Measurements from ENCODE around the gene LITAF. TPM values are rescaled to one million over a fixed set of nuclear protein-coding genes. Genes with fewer than 3 reads are reported as not detected.

LITAF gene
- total RNA-seq, 1 experiment from 2014 or later = 84.2 TPM

DNA sequence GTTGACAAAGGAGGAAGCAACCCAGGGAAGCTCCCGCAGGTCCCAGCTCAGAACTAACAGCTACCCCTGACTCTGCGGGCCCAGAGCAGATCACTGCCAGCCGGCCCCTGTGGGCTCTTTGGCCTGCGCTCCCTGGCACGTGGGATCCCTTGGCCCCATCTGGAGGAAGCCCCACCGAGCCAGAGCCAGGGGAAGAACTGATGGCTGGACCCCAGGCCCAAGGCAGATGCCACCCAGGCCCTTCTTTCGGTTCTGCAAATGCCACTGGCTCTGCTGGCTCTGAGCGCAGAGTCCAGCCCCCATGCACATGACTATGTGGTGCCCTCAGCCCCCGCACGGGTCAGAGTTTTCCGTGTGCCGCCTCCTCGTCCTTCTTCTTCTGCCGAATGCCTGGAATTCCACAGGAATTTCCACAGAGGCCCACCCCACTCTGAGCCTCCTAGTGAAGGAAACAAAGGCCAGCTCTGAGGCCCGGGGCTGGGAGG lies 45.8 kb upstream of the LITAF start:
- DNase-seq (ENCODE audit: low read depth, low spot score) (no peak), ATAC-seq (peak; percentile 7; the same call in 1 of the 2 replicates)
- no peaks in the 10 kb centered on the region for H3K9me2 ChIP-seq (ENCODE audit: insufficient read depth)
- no peak overlapping the region for H3K27ac ChIP-seq (ENCODE audit: low read depth, low read length)
- no peaks in the 10 kb centered on the region for H4K20me1 ChIP-seq (ENCODE audit: insufficient read depth)
- no peak overlapping the region for H3K4me3 ChIP-seq (replicated peaks in 1 of 2; ENCODE audit: low read depth in 1 of 2, low read length in 2 of 2)
- no peaks in the 10 kb centered on the region for H3K79me2 ChIP-seq (ENCODE audit: insufficient read depth, low read length)
- CTCF ChIA-PET = no interaction called here
- POLR2A ChIA-PET = interaction anchor here (2.2 kb wide), 1 partner anchor 8 kb away, joined by 5 read pairs; no protein-coding TSS in a partner anchor
- H3K9ac ChIP-seq (ENCODE audit: low read length) = peak overlapping the region; percentile 20; the same call in 1 of the 2 replicates
- RAD21 ChIA-PET (ENCODE audit: low non-redundant PET in 1 of 2, low total read pairs in 2 of 2, uncharacterized antibody in 2 of 2, unreplicated experiment in 2 of 2) = no interaction called here
- peaks cover 19 to 42% of the 10 kb centered on the region in 2 experiments for H3K4me1 ChIP-seq (ENCODE audit: control insufficient read depth in 1 of 2, insufficient read depth in 2 of 2, low read length in 2 of 2)
- TF ChIP-seq RAD21 (IDR thresholded peaks at IDR 0.05; ENCODE audit: low read depth) (no peak), EGR1 (IDR thresholded peaks at IDR 0.05; ENCODE audit: low read depth) (peak; percentile 62; the same call in 1 of the 2 replicates)
- TF ChIP-seq, protein P1, sequence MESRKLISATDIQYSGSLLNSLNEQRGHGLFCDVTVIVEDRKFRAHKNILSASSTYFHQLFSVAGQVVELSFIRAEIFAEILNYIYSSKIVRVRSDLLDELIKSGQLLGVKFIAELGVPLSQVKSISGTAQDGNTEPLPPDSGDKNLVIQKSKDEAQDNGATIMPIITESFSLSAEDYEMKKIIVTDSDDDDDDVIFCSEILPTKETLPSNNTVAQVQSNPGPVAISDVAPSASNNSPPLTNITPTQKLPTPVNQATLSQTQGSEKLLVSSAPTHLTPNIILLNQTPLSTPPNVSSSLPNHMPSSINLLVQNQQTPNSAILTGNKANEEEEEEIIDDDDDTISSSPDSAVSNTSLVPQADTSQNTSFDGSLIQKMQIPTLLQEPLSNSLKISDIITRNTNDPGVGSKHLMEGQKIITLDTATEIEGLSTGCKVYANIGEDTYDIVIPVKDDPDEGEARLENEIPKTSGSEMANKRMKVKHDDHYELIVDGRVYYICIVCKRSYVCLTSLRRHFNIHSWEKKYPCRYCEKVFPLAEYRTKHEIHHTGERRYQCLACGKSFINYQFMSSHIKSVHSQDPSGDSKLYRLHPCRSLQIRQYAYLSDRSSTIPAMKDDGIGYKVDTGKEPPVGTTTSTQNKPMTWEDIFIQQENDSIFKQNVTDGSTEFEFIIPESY (IDR thresholded peaks at IDR 0.05; ENCODE audit: extremely low read depth, insufficient replicate concordance, low read length) = no peak
- H3K36me3 ChIP-seq (ENCODE audit: control insufficient read depth in 1 of 2, insufficient read depth in 2 of 2, low read length in 2 of 2) = no peaks in the 10 kb centered on the region
- no peak overlapping the region for H2AFZ ChIP-seq (ENCODE audit: low read depth, low read length, poor library complexity, severe bottlenecking)
- BruUV-seq (replicated peaks) = no TSS peak
- H3K4me2 ChIP-seq (ENCODE audit: low read length) = peak overlapping the region; percentile 46
- intact Hi-C loops (cut with micrococcal nuclease) = no loop called here
- H3K27me3 ChIP-seq (ENCODE audit: insufficient read depth, low read length) = no peaks in the 10 kb centered on the region
- no peaks in the 10 kb centered on the region for H3K9me3 ChIP-seq (ENCODE audit: control insufficient read depth in 1 of 2, insufficient read depth in 1 of 2, low read depth in 1 of 2, low read length in 2 of 2)

DNA sequence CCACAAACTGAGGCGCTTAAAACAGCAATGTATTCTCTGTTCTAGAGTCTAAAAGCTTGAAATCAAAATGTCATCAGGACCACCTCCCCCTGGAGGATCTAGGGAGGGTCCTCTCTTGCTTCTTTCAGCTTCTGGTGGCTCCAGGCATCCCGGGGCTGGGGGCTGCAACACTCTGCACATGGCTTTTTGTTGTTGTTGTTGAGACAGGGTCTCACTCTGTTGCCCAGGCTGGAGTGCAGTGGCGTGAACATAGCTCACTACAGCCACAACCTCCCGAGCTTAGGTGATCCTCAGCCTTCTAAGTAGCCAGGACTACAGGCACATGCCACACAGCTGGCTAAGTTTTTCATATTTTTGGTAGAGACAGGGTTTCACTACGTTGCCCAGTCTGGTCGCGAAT lies 44.5 kb upstream of the LITAF start:
- H4K20me1 ChIP-seq (ENCODE audit: insufficient read depth) = no peaks in the 10 kb centered on the region
- no TSS peak for BruUV-seq (replicated peaks)
- H3K9me3 ChIP-seq (ENCODE audit: control insufficient read depth in 1 of 2, insufficient read depth in 1 of 2, low read depth in 1 of 2, low read length in 2 of 2) = no peaks in the 10 kb centered on the region
- intact Hi-C loops (cut with micrococcal nuclease) = no loop called here
- CTCF ChIA-PET = interaction anchor here (1.2 kb wide), 1 partner anchor 99 kb away, joined by 4 read pairs; no protein-coding TSS in a partner anchor
- H3K4me3 ChIP-seq (replicated peaks in 1 of 2; ENCODE audit: low read depth in 1 of 2, low read length in 2 of 2) = no peak overlapping the region
- POLR2A ChIA-PET = interaction anchor here (2.2 kb wide), 1 partner anchor 9 kb away, joined by 5 read pairs; no protein-coding TSS in a partner anchor
- no peak overlapping the region for H2AFZ ChIP-seq (ENCODE audit: low read depth, low read length, poor library complexity, severe bottlenecking)
- RAD21 ChIA-PET (ENCODE audit: low non-redundant PET in 1 of 2, low total read pairs in 2 of 2, uncharacterized antibody in 2 of 2, unreplicated experiment in 2 of 2) = no interaction called here
- H3K27ac ChIP-seq (ENCODE audit: low read depth, low read length) = no peak overlapping the region
- no peak overlapping the region for H3K4me2 ChIP-seq (ENCODE audit: low read length)
- no peak overlapping the region for H3K9ac ChIP-seq (ENCODE audit: low read length)
- DNase-seq (ENCODE audit: low read depth, low spot score) (no peak), ATAC-seq (no peak)
- no peaks in the 10 kb centered on the region for H3K9me2 ChIP-seq (ENCODE audit: insufficient read depth)
- no peaks in the 10 kb centered on the region for H3K79me2 ChIP-seq (ENCODE audit: insufficient read depth, low read length)
- H3K4me1 ChIP-seq (ENCODE audit: control insufficient read depth in 1 of 2, insufficient read depth in 2 of 2, low read length in 2 of 2) = peaks cover 26 to 53% of the 10 kb centered on the region in 2 experiments
- no peaks in the 10 kb centered on the region for H3K27me3 ChIP-seq (ENCODE audit: insufficient read depth, low read length)
- no peaks in the 10 kb centered on the region for H3K36me3 ChIP-seq (ENCODE audit: control insufficient read depth in 1 of 2, insufficient read depth in 2 of 2, low read length in 2 of 2)
- TF ChIP-seq EZH2phosphoT487 (IDR thresholded peaks at IDR 0.05; ENCODE audit: borderline replicate concordance) (no peak), SP1 (IDR thresholded peaks at IDR 0.05; ENCODE audit: low read depth) (no peak), ELF1 (IDR thresholded peaks at IDR 0.05; ENCODE audit: borderline replicate concordance, low read depth) (no peak), ZFX (IDR thresholded peaks at IDR 0.05) (no peak), CEBPB (IDR thresholded peaks at IDR 0.05; ENCODE audit: low read depth) (no peak), EZH2 (IDR thresholded peaks at IDR 0.05) (no peak), RAD21 (IDR thresholded peaks at IDR 0.05; ENCODE audit: low read depth) (no peak), SIN3A (IDR thresholded peaks at IDR 0.05; ENCODE audit: low read depth) (no peak), EGR1 (IDR thresholded peaks at IDR 0.05; ENCODE audit: low read depth) (no peak)
- TF ChIP-seq, protein P1 (IDR thresholded peaks at IDR 0.05; ENCODE audit: extremely low read depth, insufficient replicate concordance, low read length) = no peak
- TF ChIP-seq, protein P2, sequence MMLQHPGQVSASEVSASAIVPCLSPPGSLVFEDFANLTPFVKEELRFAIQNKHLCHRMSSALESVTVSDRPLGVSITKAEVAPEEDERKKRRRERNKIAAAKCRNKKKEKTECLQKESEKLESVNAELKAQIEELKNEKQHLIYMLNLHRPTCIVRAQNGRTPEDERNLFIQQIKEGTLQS (IDR thresholded peaks at IDR 0.05) = no peak
- TF ChIP-seq, protein P3, sequence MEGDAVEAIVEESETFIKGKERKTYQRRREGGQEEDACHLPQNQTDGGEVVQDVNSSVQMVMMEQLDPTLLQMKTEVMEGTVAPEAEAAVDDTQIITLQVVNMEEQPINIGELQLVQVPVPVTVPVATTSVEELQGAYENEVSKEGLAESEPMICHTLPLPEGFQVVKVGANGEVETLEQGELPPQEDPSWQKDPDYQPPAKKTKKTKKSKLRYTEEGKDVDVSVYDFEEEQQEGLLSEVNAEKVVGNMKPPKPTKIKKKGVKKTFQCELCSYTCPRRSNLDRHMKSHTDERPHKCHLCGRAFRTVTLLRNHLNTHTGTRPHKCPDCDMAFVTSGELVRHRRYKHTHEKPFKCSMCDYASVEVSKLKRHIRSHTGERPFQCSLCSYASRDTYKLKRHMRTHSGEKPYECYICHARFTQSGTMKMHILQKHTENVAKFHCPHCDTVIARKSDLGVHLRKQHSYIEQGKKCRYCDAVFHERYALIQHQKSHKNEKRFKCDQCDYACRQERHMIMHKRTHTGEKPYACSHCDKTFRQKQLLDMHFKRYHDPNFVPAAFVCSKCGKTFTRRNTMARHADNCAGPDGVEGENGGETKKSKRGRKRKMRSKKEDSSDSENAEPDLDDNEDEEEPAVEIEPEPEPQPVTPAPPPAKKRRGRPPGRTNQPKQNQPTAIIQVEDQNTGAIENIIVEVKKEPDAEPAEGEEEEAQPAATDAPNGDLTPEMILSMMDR (IDR thresholded peaks at IDR 0.05 in 2 of 3, conservative IDR thresholded peaks at IDR 0.05 in 1 of 3; ENCODE audit: borderline replicate concordance in 1 of 3, insufficient read depth in 1 of 3, low read depth in 2 of 3, low read length in 2 of 3) = no peak

All from HCT116 (cell line).